Transverse colon (tissue), 4 donors: ENCODE measurements around the gene STK35.

Experiments used
- CTCF ChIP-seq, 5 experiments: fragments of 200-600 bp in 3 of 5; fragments of 450-650 bp in 2 of 5; sonication (generic) in 3 of 5; IDR thresholded peaks; 1 replicate in 2 of 5; 2 replicates in 3 of 5; pipeline ENCODE4 v1.5.1; 2016 to 2017; ENCODE audit warnings: antibody characterized with exemption in 5 of 5, inconsistent platforms in 3 of 5, mild to moderate bottlenecking in 2 of 5, moderate library complexity in 1 of 5
- EP300 ChIP-seq: sonication (generic); formaldehyde crosslinking; IDR thresholded peaks from one replicate; pipeline ENCODE4 v1.6.1; 2017; ENCODE audit warnings: antibody characterized with exemption, low read depth
- POLR2AphosphoS5 ChIP-seq, 3 donors: sonication (generic); formaldehyde crosslinking; IDR thresholded peaks; one replicate each; pipeline ENCODE4 v1.6.1; 2016; ENCODE audit warnings: antibody characterized with exemption in 3 of 3

GRCh38 chr20:2149507-2149906 lies 47.9 kb downstream of the STK35 start:
- TF ChIP-seq POLR2AphosphoS5 (IDR thresholded peaks at IDR 0.05) = no peak
- TF ChIP-seq EP300 = no peak
- TF ChIP-seq CTCF (IDR thresholded peaks at IDR 0.05) = no peak
